Measurements from ENCODE around the gene TOB2.
A peak's percentile ranks its signal among the peaks of the same experiment; 100 is the strongest.
"Not testable (repeated sequence)": the region's sequence is repeated elsewhere in the genome, so short reads cannot be mapped to it uniquely, and the experiment has no call there.

Gene TOB2

DNA sequence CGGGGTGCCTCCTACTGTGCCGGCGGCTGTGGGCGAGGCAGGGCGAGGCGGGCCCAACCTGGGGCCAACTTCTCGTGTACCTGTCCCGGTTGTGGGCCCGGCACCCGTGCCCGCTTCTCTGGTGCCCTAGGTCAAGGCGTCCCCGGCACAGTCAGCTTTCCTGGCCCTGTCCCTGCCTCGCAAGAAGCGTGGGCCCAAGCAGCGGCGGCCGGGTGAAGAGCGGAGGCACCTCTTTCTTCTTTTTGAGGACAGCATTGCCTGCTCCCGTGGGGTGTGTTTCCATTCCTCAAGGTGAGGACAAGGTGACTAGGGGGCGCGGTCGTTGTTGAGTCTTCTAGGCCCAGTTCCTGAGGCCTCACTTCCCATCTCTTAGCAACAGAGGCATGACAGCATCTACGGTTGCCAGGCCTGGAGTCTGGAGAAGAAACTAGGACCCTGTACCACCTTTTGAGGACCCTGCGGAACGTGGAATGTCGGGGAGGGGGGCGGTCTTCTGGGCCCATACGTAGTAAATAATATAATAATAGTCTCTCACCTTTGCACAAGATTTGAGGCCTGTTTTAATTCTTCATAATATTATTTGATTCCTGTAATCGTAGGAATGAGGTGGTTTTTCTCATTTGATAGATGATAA, 22.7 kb upstream of the TOB2 start:
- H3K79me2 ChIP-seq (ENCODE audit: control insufficient read depth, insufficient read depth, low read length, poor library complexity): peaks cover 10% of the 10 kb centered on the region
- WGBS (ENCODE audit: extremely low coverage, insufficient coverage, insufficient read length): no CpG with 5 or more reads among the region's 30 CpGs
- DNase-seq: no peak

DNA sequence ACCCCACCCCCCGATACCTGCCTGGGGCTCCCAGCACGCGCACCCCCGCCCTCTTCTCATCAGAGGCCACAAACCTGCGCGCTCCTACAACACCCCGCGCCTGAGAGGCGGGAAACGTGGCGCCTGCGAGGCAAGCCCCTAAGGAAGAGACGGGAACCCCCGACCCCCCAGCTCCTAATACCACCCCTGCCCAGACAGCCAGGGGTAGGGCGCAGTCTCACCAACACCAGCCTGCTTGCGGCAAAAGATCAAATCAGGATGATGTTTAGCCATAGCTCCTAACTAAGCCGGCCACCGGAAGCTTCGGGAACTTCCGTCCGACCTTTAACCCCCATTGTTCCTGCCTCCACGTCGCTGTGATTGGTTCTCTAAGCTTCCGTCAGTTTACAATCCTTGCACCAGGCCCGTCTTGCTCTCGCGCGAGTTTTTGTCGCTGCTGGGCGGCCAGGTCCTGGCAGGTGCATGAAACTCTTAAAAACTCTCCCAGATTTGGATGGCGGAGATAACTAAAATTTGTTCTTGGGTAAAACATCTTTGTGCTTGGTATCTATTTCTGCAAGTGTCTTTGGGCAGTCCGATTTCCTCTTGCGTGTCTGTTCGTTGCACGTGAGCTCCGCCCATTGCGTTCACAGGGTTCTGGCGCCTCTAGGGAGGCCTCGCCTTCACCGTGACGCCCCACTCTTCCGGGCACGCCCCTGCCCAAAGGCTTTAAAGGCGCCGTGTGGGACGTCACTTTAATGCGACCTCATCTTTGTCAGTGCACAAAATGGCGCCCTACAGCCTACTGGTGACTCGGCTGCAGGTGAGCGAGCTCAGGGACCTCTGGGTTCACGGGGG, 22.0 kb upstream of the TOB2 start, which contains the start of the genes ACO2 and PHF5A:
Gene ACO2 (plus strand): TSS at position 737 of the 837 bp plus-strand sequence. CDS start 30 bp downstream, at position 767.
Gene PHF5A (minus strand): TSS at position 312 of the 837 bp plus-strand sequence. CDS start 39 bp downstream, at position 273.
- Histone ChIP-seq H2AK5ac (ENCODE audit: low read length) (peak within 1 kb of the TSS; percentile 85), H3K4me2 (ENCODE audit: low read length) (peak within 1 kb of the TSS; percentile 91), H3K14ac (ENCODE audit: low read length) (peak within 1 kb of the TSS; percentile 91), H4K12ac (ENCODE audit: low read depth, low read length) (peak within 1 kb of the TSS; percentile 89), H2BK120ac (ENCODE audit: insufficient read depth, low read length, poor library complexity) (peak within 1 kb of the TSS; percentile 76), H3K27me3 (ENCODE audit: insufficient read depth, low read length) (no peaks in the 10 kb centered on the region), H3K23ac (ENCODE audit: low read length) (no peak within 1 kb of the TSS), H3K4me1 (ENCODE audit: control insufficient read depth in 1 of 2, insufficient read depth in 2 of 2, low read length in 2 of 2) (peaks cover 4 to 10% of the 10 kb centered on the region in 2 experiments), H4K8ac (ENCODE audit: low read depth, low read length) (peak within 1 kb of the TSS; percentile 98), H3K79me1 (ENCODE audit: low read length) (peaks cover 9% of the 10 kb centered on the region), H4K91ac (ENCODE audit: low read depth, low read length) (peak within 1 kb of the TSS; percentile 93), H3K9me3 (ENCODE audit: insufficient read depth, low read depth, low read length) (no peaks in the 10 kb centered on the region), H3K36me3 (ENCODE audit: control insufficient read depth in 1 of 2, insufficient read depth in 2 of 2, low read length in 2 of 2) (peaks cover 16 to 28% of the 10 kb centered on the region in 2 experiments), H2BK5ac (ENCODE audit: low read depth, low read length, poor library complexity) (peak within 1 kb of the TSS; percentile 93), H3K9ac (ENCODE audit: low read length) (peak within 1 kb of the TSS; percentile 82), H3K27ac (ENCODE audit: low read depth, low read length) (peak within 1 kb of the TSS; percentile 65), H2BK12ac (ENCODE audit: low read length) (no peak within 1 kb of the TSS), H3K18ac (ENCODE audit: low read length) (peak within 1 kb of the TSS; percentile 87), H3K79me2 (ENCODE audit: control insufficient read depth, insufficient read depth, low read length, poor library complexity) (peaks cover 8% of the 10 kb centered on the region), H2AFZ (ENCODE audit: insufficient read depth, low read length, poor library complexity) (peak within 1 kb of the TSS; percentile 92), H3K4me3 (ENCODE audit: low read depth, low read length) (peak within 1 kb of the TSS; percentile 93), H3K4ac (ENCODE audit: low read depth, low read length) (peak within 1 kb of the TSS; percentile 98)
- DNase-seq: peak; percentile 98 to 100
- WGBS (ENCODE audit: extremely low coverage, insufficient coverage, insufficient read length): no CpG with 5 or more reads among the region's 51 CpGs

More for the DNA sequence above, 22.7 kb upstream of the TOB2 start:
- H3K14ac ChIP-seq (ENCODE audit: low read length): peak overlapping the region; percentile 91
- H3K23ac ChIP-seq (ENCODE audit: low read length): no peak overlapping the region
- peaks cover 16 to 26% of the 10 kb centered on the region in 2 experiments for H3K36me3 ChIP-seq (ENCODE audit: control insufficient read depth in 1 of 2, insufficient read depth in 2 of 2, low read length in 2 of 2)
- H2BK120ac ChIP-seq (ENCODE audit: insufficient read depth, low read length, poor library complexity): peak overlapping the region; percentile 34
- H3K79me1 ChIP-seq (ENCODE audit: low read length): peaks cover 9% of the 10 kb centered on the region
- peak overlapping the region; percentile 48 for H3K27ac ChIP-seq (ENCODE audit: low read depth, low read length)
- H2BK5ac ChIP-seq (ENCODE audit: low read depth, low read length, poor library complexity): peak overlapping the region; percentile 84
- peak overlapping the region; percentile 84 for H3K18ac ChIP-seq (ENCODE audit: low read length)
- H4K8ac ChIP-seq (ENCODE audit: low read depth, low read length): peak overlapping the region; percentile 98
- peak overlapping the region; percentile 91 for H3K4me2 ChIP-seq (ENCODE audit: low read length)
- H3K9ac ChIP-seq (ENCODE audit: low read length): peak overlapping the region; percentile 6
- H4K12ac ChIP-seq (ENCODE audit: low read depth, low read length): peak overlapping the region; percentile 89
- H3K4me1 ChIP-seq (ENCODE audit: control insufficient read depth in 1 of 2, insufficient read depth in 2 of 2, low read length in 2 of 2): peaks cover 4 to 10% of the 10 kb centered on the region in 2 experiments
- H3K4me3 ChIP-seq (ENCODE audit: low read depth, low read length): peak overlapping the region; percentile 91
- no peaks in the 10 kb centered on the region for H3K9me3 ChIP-seq (ENCODE audit: insufficient read depth, low read depth, low read length)
- no peaks in the 10 kb centered on the region for H3K27me3 ChIP-seq (ENCODE audit: insufficient read depth, low read length)
- peak overlapping the region; percentile 93 for H4K91ac ChIP-seq (ENCODE audit: low read depth, low read length)
- peak overlapping the region; percentile 85 for H2AK5ac ChIP-seq (ENCODE audit: low read length)
- no peak overlapping the region for H2BK12ac ChIP-seq (ENCODE audit: low read length)
- peak overlapping the region; percentile 92 for H2AFZ ChIP-seq (ENCODE audit: insufficient read depth, low read length, poor library complexity)
- peak overlapping the region; percentile 98 for H3K4ac ChIP-seq (ENCODE audit: low read depth, low read length)

DNA sequence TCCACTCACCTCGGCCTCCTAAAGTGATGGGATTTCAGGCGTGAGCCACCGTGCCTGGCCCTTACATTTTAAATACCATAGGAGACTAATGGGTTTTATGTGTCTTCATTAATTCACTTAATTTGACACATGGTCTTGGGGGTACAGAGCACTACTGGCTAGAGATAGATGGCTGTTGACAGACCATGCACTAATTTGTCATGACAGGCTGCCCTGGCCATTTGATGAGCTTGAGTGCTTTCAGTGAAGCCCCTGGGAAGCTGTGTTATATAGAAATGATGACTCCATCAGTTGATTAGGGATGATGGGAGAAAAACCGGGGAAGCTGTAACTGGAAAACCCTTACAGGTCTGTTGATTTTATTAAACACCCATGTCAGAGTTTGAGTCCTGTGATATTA, 15.3 kb upstream of the TOB2 start:
- Histone ChIP-seq H3K79me2 (ENCODE audit: control insufficient read depth, insufficient read depth, low read length, poor library complexity) (no peaks in the 10 kb centered on the region), H3K9ac (ENCODE audit: low read length) (no peak overlapping the region), H3K4ac (ENCODE audit: low read depth, low read length) (no peak overlapping the region), H3K4me2 (ENCODE audit: low read length) (no peak overlapping the region), H4K91ac (ENCODE audit: low read depth, low read length) (no peak overlapping the region), H3K18ac (ENCODE audit: low read length) (no peak overlapping the region), H3K79me1 (ENCODE audit: low read length) (no peaks in the 10 kb centered on the region), H3K27ac (ENCODE audit: low read depth, low read length) (no peak overlapping the region), H3K4me3 (ENCODE audit: low read depth, low read length) (no peak overlapping the region), H3K14ac (ENCODE audit: low read length) (no peak overlapping the region), H2BK120ac (ENCODE audit: insufficient read depth, low read length, poor library complexity) (no peak overlapping the region), H3K4me1 (ENCODE audit: control insufficient read depth in 1 of 2, insufficient read depth in 2 of 2, low read length in 2 of 2) (no peaks in the 10 kb centered on the region), H3K36me3 (ENCODE audit: control insufficient read depth in 1 of 2, insufficient read depth in 2 of 2, low read length in 2 of 2) (peaks cover 43 to 59% of the 10 kb centered on the region in 2 experiments), H3K27me3 (ENCODE audit: insufficient read depth, low read length) (no peaks in the 10 kb centered on the region), H2BK12ac (ENCODE audit: low read length) (no peak overlapping the region), H3K9me3 (ENCODE audit: insufficient read depth, low read depth, low read length) (no peaks in the 10 kb centered on the region), H4K12ac (ENCODE audit: low read depth, low read length) (no peak overlapping the region), H2BK5ac (ENCODE audit: low read depth, low read length, poor library complexity) (no peak overlapping the region), H2AK5ac (ENCODE audit: low read length) (no peak overlapping the region), H3K23ac (ENCODE audit: low read length) (no peak overlapping the region), H2AFZ (ENCODE audit: insufficient read depth, low read length, poor library complexity) (no peak overlapping the region), H4K8ac (ENCODE audit: low read depth, low read length) (no peak overlapping the region)
- no peak for DNase-seq
- no CpG with 5 or more reads among the region's 4 CpGs for WGBS (ENCODE audit: extremely low coverage, insufficient coverage, insufficient read length)

DNA sequence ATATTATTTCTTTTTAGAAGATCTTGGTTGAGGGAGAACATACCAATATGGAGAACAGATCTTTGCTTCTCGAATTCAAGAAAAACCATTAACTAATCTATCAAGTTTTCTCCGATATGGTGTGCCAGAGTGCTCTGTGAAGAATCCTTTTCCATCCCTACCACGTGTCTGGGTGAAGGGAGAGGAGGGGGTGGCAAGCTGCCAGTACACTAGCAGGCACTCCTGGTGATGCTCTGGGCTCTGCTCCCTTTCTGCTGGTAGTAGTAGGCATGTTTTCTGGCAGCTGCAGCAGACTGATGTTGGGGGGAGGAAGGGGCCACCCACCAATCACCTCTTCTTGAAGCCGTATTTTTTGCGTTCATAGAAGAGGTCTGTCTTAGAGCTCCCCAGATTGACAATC, 13.5 kb upstream of the TOB2 start:
- WGBS (ENCODE audit: extremely low coverage, insufficient coverage, insufficient read length): no CpG with 5 or more reads among the region's 5 CpGs
- not testable (repeated sequence) for H2AFZ ChIP-seq (ENCODE audit: insufficient read depth, low read length, poor library complexity); H3K79me2 ChIP-seq (ENCODE audit: control insufficient read depth, insufficient read depth, low read length, poor library complexity); H3K4me3 ChIP-seq (ENCODE audit: low read depth, low read length); H2BK120ac ChIP-seq (ENCODE audit: insufficient read depth, low read length, poor library complexity); H3K79me1 ChIP-seq (ENCODE audit: low read length); DNase-seq; H3K23ac ChIP-seq (ENCODE audit: low read length); H3K9me3 ChIP-seq (ENCODE audit: insufficient read depth, low read depth, low read length); H3K18ac ChIP-seq (ENCODE audit: low read length); H3K4me2 ChIP-seq (ENCODE audit: low read length); H3K4me1 ChIP-seq (ENCODE audit: control insufficient read depth in 1 of 2, insufficient read depth in 2 of 2, low read length in 2 of 2); H2AK5ac ChIP-seq (ENCODE audit: low read length); H2BK5ac ChIP-seq (ENCODE audit: low read depth, low read length, poor library complexity); H3K14ac ChIP-seq (ENCODE audit: low read length); H3K4ac ChIP-seq (ENCODE audit: low read depth, low read length); H4K12ac ChIP-seq (ENCODE audit: low read depth, low read length); H4K8ac ChIP-seq (ENCODE audit: low read depth, low read length); H3K9ac ChIP-seq (ENCODE audit: low read length); H4K91ac ChIP-seq (ENCODE audit: low read depth, low read length); H2BK12ac ChIP-seq (ENCODE audit: low read length); H3K27me3 ChIP-seq (ENCODE audit: insufficient read depth, low read length); H3K27ac ChIP-seq (ENCODE audit: low read depth, low read length)
- peaks cover 32 to 46% of the 10 kb centered on the region in 2 experiments for H3K36me3 ChIP-seq (ENCODE audit: control insufficient read depth in 1 of 2, insufficient read depth in 2 of 2, low read length in 2 of 2)

Data from trophoblast cell (in vitro differentiated cells and primary cell).